ENCODE measurements around the gene THSD8. TPM values are rescaled to one million over a fixed set of nuclear protein-coding genes. Genes with fewer than 3 reads are reported as not detected.

Gene THSD8
- total and polyA plus RNA-seq, 11 donors, result 0.35 to 6.8 (median 2.2) TPM; not detected in 2

GRCh38 chr19:12770922-12771321 lies 30.9 kb upstream of the THSD8 start:
- intact Hi-C loops (cut with DNase I), result no loop called here
- H3K27ac ChIP-seq, result peak overlapping the region in 8 of 12 donors; percentile 4 to 98 (median 93)
- H3K4me1 ChIP-seq, result peaks cover 0 to 61% (median 21%) of the 10 kb centered on the region in 12 donors
- ATAC-seq, result no peak
- no peak overlapping the region for H3K4me3 ChIP-seq
- TF ChIP-seq CTCF (IDR thresholded peaks at IDR 0.05), result no peak
- no peak for TF ChIP-seq POLR2A (IDR thresholded peaks at IDR 0.05)
- no peak for DNase-seq
- H3K9me3 ChIP-seq, result no peaks in the 10 kb centered on the region
- H3K27me3 ChIP-seq, result no peaks in the 10 kb centered on the region
- 95 to 97% (median 97%) methylated on average over 13 of the region's 13 CpGs for whole genome bisulfite sequencing, 4 donors
- peaks cover 0 to 38% (median 19%) of the 10 kb centered on the region in 9 donors for H3K36me3 ChIP-seq

- peak overlapping the region; percentile 63 to 98 (median 92) for H3K27ac ChIP-seq
- H3K4me3 ChIP-seq, result peak overlapping the region in 1 of 12 donors; percentile 26
- DNase-seq (peak; percentile 62 to 91 (median 78)), ATAC-seq (peak; percentile 73 to 83 (median 77))
- H3K4me1 ChIP-seq, result peaks cover 0 to 56% (median 23%) of the 10 kb centered on the region in 12 donors
- no peaks in the 10 kb centered on the region for H3K9me3 ChIP-seq
- peaks cover 0 to 31% (median 16%) of the 10 kb centered on the region in 9 donors for H3K36me3 ChIP-seq
- no peaks in the 10 kb centered on the region for H3K27me3 ChIP-seq
- WGBS, 4 donors, result 29 to 48% (median 37%) methylated on average over 4 of the region's 4 CpGs
- TF ChIP-seq CTCF (IDR thresholded peaks at IDR 0.05) (no peak), POLR2A (IDR thresholded peaks at IDR 0.05) (no peak)
- intact Hi-C loops (cut with DNase I), result no loop called here
These were observed 29.5 kb upstream of the THSD8 start for GRCh38 chr19:12772323-12772722.

GRCh38 chr19:12773571-12773970 lies 28.3 kb upstream of the THSD8 start:
- TF ChIP-seq POLR2A (IDR thresholded peaks at IDR 0.05) (no peak), CTCF (IDR thresholded peaks at IDR 0.05) (peak; percentile 11 to 59 (median 36))
- Histone ChIP-seq H3K9me3 (no peaks in the 10 kb centered on the region), H3K27me3 (no peaks in the 10 kb centered on the region), H3K27ac (peak overlapping the region; percentile 31 to 98 (median 92)), H3K36me3 (peaks cover 0 to 23% (median 5%) of the 10 kb centered on the region in 9 donors), H3K4me1 (peaks cover 0 to 68% (median 26%) of the 10 kb centered on the region in 12 donors), H3K4me3 (no peak overlapping the region)
- WGBS, 4 donors, result 42 to 64% (median 55%) methylated on average over 2 of the region's 2 CpGs
- ATAC-seq, result peak; percentile 25 to 44 (median 34)
- intact Hi-C loops (cut with DNase I), result no loop called here
- peak in 3 of 5 donors; percentile 54 to 75 (median 59) for DNase-seq

GRCh38 chr19:12774588-12775555 lies 27.0 kb upstream of the THSD8 start, which contains the start of gene HOOK2:
TSS of gene HOOK2 (minus strand) at chr19:12775552. CDS start at chr19:12775449, 103 bp downstream.
- H3K4me1 ChIP-seq, result peaks cover 0 to 79% (median 38%) of the 10 kb centered on the region in 12 donors
- peak in 1 of 4 donors; percentile 0 for ATAC-seq
- WGBS, 4 donors, result 18 to 43% (median 21%) methylated on average over 21 to 58 of the region's 58 CpGs
- H3K27me3 ChIP-seq, result no peaks in the 10 kb centered on the region
- DNase-seq, result peak in 3 of 5 donors; percentile 57 to 79 (median 66)
- H3K4me3 ChIP-seq, result peak within 1 kb of the TSS; percentile 49 to 89 (median 74)
- peak within 1 kb of the TSS; percentile 82 to 98 (median 92) for H3K27ac ChIP-seq
- peaks cover 0 to 14% (median 5%) of the 10 kb centered on the region in 9 donors for H3K36me3 ChIP-seq
- intact Hi-C loops (cut with DNase I), result loop anchor here in 2 of 10 donors (1.0 to 2.0 kb wide), 2 partner anchors 38 to 40 kb away; partner anchors contain the start of genes GET3 (in 1 of the 2) and TRIR (in 1 of the 2)
- no peak for TF ChIP-seq CTCF (IDR thresholded peaks at IDR 0.05)
- peak; percentile 49 to 59 for TF ChIP-seq POLR2A (IDR thresholded peaks at IDR 0.05)
- no peaks in the 10 kb centered on the region for H3K9me3 ChIP-seq
